SU-DHL-6 (cell line): ENCODE results near the gene CACNG7.

Experiments
- H2AFZ ChIP-seq: fragments of 200-600 bp; sonication (generic); 2 replicates; pipeline ENCODE4 v1.6.1; 2014; ENCODE audit warnings: low read depth, mild to moderate bottlenecking, moderate library complexity, mixed read lengths, antibody characterized with exemption, low read length; ENCODE audit not compliant: severe bottlenecking
- H3F3A ChIP-seq: fragments of 200-600 bp; shearing (Covaris generic); 2 replicates; pipeline ENCODE4 v1.6.0; 2016; ENCODE audit warnings: antibody characterized with exemption, mild to moderate bottlenecking; ENCODE audit not compliant: insufficient read depth
- H3K27ac ChIP-seq: fragments of 200-600 bp; sonication (generic); 2 replicates; pipeline ENCODE4 v1.5.1; 2016; ENCODE audit warnings: low read depth, mild to moderate bottlenecking, low read length, moderate library complexity, mixed read lengths
- H3K27me3 ChIP-seq: fragments of 200-600 bp; sonication (generic), shearing (Covaris generic); 2 replicates; pipeline ENCODE4 v1.6.0; 2014; ENCODE audit warnings: mild to moderate bottlenecking, low read length
- H3K36me3 ChIP-seq: fragments of 200-600 bp; sonication (generic); 2 replicates; pipeline ENCODE4 v1.6.1; 2014; ENCODE audit warnings: mild to moderate bottlenecking, low read length, mixed read lengths
- H3K4me2 ChIP-seq: fragments of 300-600, 200-600 bp; shearing (Covaris generic), sonication (generic); 2 replicates; pipeline ENCODE4 v1.6.0; 2014; ENCODE audit warnings: low read length, low read depth, mild to moderate bottlenecking; ENCODE audit not compliant: poor library complexity, severe bottlenecking
- H3K4me3 ChIP-seq: fragments of 200-600 bp; sonication (generic); 2 replicates; pipeline ENCODE4 v1.5.1; 2014; ENCODE audit warnings: antibody characterized with exemption, low read length, mild to moderate bottlenecking, mixed read lengths; ENCODE audit not compliant: insufficient read depth, poor library complexity, severe bottlenecking
- H3K79me2 ChIP-seq: fragments of 200-600 bp; sonication (generic); 2 replicates; pipeline ENCODE4 v1.6.1; 2014; ENCODE audit warnings: mild to moderate bottlenecking, low read length, moderate library complexity; ENCODE audit not compliant: insufficient read depth
- H3K9ac ChIP-seq: fragments of 200-600 bp; sonication (generic); 2 replicates; pipeline ENCODE4 v1.7.0; 2014; ENCODE audit warnings: mild to moderate bottlenecking, low read length
- H3K9me2 ChIP-seq: fragments of 200-600 bp; sonication (generic); replicated peaks from 2 replicates; pipeline ENCODE4 v1.6.1; 2014; ENCODE audit warnings: low read length; ENCODE audit not compliant: insufficient read depth
- H3K9me3 ChIP-seq: fragments of 200-600 bp; sonication (generic); 2 replicates; pipeline ENCODE4 v1.6.1; 2014; ENCODE audit warnings: low read length, mixed read lengths; ENCODE audit not compliant: insufficient read depth
- H4K20me1 ChIP-seq: fragments of 200-600 bp; sonication (generic); 2 replicates; pipeline ENCODE4 v1.6.1; 2014; ENCODE audit warnings: low read depth, mild to moderate bottlenecking, antibody characterized with exemption, low read length, moderate library complexity, mixed read lengths
- EZH2phosphoT487 ChIP-seq: fragments of 200-600 bp; sonication (generic), shearing (Covaris generic); conservative IDR thresholded peaks from 2 replicates; pipeline ENCODE4 v1.6.1; 2018; ENCODE audit warnings: mild to moderate bottlenecking, antibody characterized with exemption, low read length, moderate library complexity, mixed read lengths
- TF ChIP-seq, protein P1 (sequence below): fragments of 200-600 bp; sonication (generic); IDR thresholded peaks from one replicate; pipeline ENCODE4 v1.5.1; 2017; ENCODE audit warnings: antibody characterized with exemption, mild to moderate bottlenecking, low read length, moderate library complexity; ENCODE audit not compliant: insufficient read depth, poor library complexity, severe bottlenecking

CACNG7 gene

DNA sequence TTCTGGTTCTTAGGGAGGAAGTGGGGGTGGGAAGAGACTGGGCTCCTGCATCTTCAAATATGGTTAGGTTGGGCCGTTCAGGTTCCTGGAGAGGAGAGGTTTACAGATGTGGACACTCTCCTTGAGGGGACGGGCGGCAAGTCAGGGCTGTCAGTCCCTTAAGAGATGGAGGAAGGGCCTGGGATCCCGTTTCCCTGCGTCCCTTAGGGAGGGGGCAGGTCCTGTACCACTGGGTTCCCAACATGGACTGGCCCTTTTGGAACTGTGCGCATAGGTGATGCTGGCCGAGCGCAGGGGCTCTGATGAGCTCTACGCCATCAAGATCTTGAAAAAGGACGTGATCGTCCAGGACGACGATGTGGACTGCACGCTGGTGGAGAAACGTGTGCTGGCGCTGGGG is 10.9 kb upstream of the CACNG7 start:
- no peaks in the 10 kb centered on the region for H3F3A ChIP-seq
- no peak overlapping the region for H3K4me2 ChIP-seq
- TF ChIP-seq, protein P1, sequence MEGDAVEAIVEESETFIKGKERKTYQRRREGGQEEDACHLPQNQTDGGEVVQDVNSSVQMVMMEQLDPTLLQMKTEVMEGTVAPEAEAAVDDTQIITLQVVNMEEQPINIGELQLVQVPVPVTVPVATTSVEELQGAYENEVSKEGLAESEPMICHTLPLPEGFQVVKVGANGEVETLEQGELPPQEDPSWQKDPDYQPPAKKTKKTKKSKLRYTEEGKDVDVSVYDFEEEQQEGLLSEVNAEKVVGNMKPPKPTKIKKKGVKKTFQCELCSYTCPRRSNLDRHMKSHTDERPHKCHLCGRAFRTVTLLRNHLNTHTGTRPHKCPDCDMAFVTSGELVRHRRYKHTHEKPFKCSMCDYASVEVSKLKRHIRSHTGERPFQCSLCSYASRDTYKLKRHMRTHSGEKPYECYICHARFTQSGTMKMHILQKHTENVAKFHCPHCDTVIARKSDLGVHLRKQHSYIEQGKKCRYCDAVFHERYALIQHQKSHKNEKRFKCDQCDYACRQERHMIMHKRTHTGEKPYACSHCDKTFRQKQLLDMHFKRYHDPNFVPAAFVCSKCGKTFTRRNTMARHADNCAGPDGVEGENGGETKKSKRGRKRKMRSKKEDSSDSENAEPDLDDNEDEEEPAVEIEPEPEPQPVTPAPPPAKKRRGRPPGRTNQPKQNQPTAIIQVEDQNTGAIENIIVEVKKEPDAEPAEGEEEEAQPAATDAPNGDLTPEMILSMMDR = no peak
- no peak for TF ChIP-seq EZH2phosphoT487
- H3K79me2 ChIP-seq = no peaks in the 10 kb centered on the region
- no peaks in the 10 kb centered on the region for H3K9me2 ChIP-seq
- no peak overlapping the region for H3K9ac ChIP-seq
- no peaks in the 10 kb centered on the region for H3K27me3 ChIP-seq
- no peaks in the 10 kb centered on the region for H3K36me3 ChIP-seq
- H4K20me1 ChIP-seq = no peaks in the 10 kb centered on the region
- H2AFZ ChIP-seq = no peak overlapping the region
- no peak overlapping the region for H3K4me3 ChIP-seq
- no peak overlapping the region for H3K27ac ChIP-seq
- H3K9me3 ChIP-seq = no peaks in the 10 kb centered on the region

DNA sequence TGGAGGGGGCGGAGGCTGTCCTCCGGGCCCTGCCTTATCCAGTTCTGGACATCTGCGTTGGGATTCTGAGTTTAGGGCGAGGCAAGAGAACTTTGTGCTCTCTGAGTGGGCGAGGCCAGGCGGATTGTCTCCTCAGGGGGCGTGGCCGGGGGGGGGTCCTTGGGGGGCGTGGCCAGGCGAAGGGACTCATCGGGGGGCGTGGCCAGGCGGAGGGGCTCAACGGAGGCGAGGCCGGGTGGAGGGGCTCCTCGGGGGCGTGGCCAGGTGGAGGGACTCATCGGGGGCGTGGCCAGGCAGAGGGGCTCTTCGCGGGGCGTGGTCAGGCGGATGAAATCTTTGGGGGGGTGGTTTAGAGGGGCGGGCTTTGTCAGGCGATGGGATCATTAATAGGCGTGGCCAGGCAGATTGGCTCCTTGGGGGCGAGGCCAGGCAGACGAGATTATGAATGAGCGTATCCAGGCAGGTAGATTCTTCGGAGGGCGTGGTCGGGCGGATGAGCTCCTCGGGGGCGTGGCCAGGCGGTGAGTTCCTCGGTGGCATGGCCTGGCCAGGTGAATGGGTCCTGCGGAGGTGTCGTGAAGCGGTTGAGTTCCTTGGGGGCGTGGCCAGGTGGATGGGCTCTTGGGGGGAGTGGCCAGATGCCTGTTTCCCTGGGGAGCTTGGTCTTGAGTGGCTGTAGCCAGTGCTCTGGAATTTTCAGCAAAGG is 10.3 kb upstream of the CACNG7 start:
- no peak overlapping the region for H3K9ac ChIP-seq
- no peak for TF ChIP-seq EZH2phosphoT487
- TF ChIP-seq, protein P1 = no peak
- no peak overlapping the region for H3K27ac ChIP-seq
- H3K9me3 ChIP-seq = no peaks in the 10 kb centered on the region
- H3K27me3 ChIP-seq = no peaks in the 10 kb centered on the region
- H3K79me2 ChIP-seq = no peaks in the 10 kb centered on the region
- H4K20me1 ChIP-seq = no peaks in the 10 kb centered on the region
- no peak overlapping the region for H3K4me2 ChIP-seq
- H3K36me3 ChIP-seq = no peaks in the 10 kb centered on the region
- no peak overlapping the region for H2AFZ ChIP-seq
- H3K9me2 ChIP-seq = no peaks in the 10 kb centered on the region
- no peak overlapping the region for H3K4me3 ChIP-seq
- H3F3A ChIP-seq = no peaks in the 10 kb centered on the region

DNA sequence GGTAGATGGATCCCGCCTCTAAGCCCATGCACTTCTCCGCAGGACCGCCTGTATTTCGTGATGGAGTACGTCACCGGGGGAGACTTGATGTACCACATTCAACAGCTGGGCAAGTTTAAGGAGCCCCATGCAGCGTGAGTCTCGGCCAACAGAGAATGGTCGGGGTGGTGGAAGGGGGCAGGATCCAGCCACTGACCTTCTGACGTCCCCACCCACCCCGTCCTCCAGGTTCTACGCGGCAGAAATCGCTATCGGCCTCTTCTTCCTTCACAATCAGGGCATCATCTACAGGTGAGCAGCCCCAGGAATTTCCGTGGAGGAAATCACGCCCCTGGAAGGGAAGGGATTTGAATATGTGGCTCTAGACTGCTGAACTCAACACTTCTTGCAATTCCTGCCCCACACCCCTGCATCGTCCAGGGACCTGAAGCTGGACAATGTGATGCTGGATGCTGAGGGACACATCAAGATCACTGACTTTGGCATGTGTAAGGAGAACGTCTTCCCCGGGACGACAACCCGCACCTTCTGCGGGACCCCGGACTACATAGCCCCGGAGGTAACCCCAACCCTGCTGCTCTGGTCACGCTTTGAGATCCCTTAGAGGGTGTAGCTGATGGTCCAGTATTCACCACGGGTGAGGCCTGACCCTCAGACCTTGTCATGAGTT is 8.8 kb upstream of the CACNG7 start:
- no peak overlapping the region for H2AFZ ChIP-seq
- no peaks in the 10 kb centered on the region for H3K79me2 ChIP-seq
- TF ChIP-seq, protein P1 = no peak
- no peak for TF ChIP-seq EZH2phosphoT487
- no peaks in the 10 kb centered on the region for H3K27me3 ChIP-seq
- no peak overlapping the region for H3K4me2 ChIP-seq
- H3K4me3 ChIP-seq = no peak overlapping the region
- no peak overlapping the region for H3K9ac ChIP-seq
- no peaks in the 10 kb centered on the region for H3K36me3 ChIP-seq
- H3F3A ChIP-seq = no peaks in the 10 kb centered on the region
- H3K9me3 ChIP-seq = no peaks in the 10 kb centered on the region
- no peak overlapping the region for H3K27ac ChIP-seq
- H3K9me2 ChIP-seq = no peaks in the 10 kb centered on the region
- no peaks in the 10 kb centered on the region for H4K20me1 ChIP-seq
